Dermis microvascular lymphatic vessel endothelial cell (primary cell): ENCODE results near the gene PTPRR. TPM values are rescaled to one million over a fixed set of nuclear protein-coding genes. Genes with fewer than 3 reads are reported as not detected.
"Not testable (repeated sequence)": the region's sequence is repeated elsewhere in the genome, so short reads cannot be mapped to it uniquely, and the experiment has no call there.

Source experiments
- DNase-seq, 2 donors: peaks; one replicate each; pipeline versions ENCODE4 v3.0.0 to v3.0.0-alpha.2; 2010; ENCODE audit warnings: low read depth in 2 of 2
- total RNA-seq: library from RNA; depleted of rRNA; stranded (reverse); fragments of >200 nt; gene quantifications from 2 replicates; pipeline ENCODE4 v1.2.1, GENCODE V29; 2014

The PTPRR gene
- total RNA-seq, 1 donor from 2014 or later, result under 0.01 TPM

DNA sequence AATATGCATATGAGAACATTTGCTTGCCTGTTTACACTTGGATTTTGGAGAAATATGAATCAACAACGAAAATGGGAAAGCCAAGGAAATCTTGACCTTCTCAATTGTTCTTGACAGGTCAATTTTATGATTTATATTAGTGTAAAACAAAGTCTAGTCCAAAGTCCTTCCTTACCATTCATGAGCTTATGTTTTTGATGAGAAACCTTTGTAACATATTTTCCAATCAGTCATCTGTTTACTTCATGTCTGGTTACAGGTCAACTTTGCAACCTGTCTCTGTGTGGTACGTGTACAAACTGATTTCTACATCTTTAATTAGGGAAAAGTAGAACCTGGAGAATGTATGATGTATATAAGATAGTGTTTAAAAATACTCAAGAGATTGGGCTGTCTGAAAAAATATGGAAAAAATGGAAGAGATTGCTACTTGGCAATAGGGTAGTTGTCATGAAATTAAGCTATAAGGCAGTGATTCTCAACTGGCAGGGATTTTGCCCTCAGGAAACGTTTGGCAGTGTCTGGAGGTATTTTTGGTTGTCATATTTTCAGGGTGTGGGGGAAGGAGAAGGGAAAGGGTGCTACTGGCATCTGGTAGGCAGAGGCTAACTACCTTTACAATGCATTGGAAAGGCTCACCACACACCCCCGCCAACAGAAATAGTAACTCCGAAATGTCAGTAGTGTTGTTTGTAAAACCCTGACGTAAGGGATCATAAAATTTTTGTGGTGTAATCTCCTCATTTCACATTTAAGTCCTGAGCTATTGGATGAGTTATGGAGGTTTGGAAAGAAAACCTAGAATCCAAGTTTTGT lies 172.9 kb downstream of the PTPRR start:
- no peak for DNase-seq

DNA sequence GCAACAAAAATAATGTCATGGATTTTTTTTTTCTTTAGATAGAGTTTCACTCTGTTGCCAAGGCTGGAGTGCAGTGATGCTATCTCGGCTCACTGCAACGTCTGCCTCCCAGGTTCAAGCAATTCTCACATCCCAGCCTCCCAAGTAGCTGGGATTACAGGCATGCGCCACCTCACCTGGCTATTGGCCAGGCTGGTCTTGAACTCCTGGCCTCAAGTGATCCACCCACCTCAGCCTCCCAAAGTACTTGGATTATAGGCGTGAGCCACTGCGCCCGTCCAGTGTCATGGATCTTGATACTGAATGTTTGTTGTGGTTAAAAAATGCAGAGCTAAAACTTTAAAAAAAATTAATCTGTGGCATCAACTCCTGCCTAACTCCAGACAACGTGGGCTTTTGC lies 175.5 kb downstream of the PTPRR start:
- no peak for DNase-seq

GRCh38 chr12:70744178-70744577 lies 176.4 kb downstream of the PTPRR start:
- no peak for DNase-seq

DNA sequence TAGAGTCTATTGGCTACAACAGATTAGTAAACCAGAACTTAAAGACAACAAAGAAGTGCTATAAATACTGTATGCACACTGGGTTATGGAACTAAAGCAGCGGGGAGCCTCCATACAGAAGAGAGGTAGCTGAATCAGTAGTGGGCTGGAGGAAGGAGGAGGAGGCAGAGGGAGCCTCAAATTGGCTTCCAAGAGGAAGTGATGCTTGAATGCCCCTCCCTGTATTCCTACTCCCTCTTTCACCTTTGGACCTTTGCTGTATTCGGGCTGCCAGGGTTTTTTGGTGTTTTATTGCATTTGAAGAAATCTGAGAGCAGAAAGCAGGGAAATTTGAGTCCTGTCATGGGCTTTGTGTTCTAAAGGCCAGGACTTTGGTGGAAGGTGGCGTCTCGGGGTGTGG lies 179.3 kb downstream of the PTPRR start:
- no peak for DNase-seq

DNA sequence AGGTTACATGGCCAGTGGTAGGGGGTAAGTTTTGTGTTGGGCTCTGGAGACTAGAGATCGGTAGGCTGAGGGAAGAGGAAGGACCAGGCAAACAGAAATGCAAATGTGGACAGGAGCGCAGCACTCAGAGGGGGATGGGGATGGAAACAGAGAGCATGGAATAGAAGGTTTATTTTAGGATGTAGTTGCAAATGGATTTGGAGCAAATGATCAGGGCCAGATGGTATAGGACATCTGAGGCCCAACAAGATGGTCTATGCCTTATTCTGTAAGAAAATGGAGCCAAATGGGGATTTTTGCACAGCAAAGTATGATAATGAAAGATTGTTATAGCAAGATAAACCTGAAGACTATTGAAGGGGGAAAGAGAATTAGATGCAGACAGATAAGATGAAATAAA lies 180.8 kb downstream of the PTPRR start:
- DNase-seq, result no peak

DNA sequence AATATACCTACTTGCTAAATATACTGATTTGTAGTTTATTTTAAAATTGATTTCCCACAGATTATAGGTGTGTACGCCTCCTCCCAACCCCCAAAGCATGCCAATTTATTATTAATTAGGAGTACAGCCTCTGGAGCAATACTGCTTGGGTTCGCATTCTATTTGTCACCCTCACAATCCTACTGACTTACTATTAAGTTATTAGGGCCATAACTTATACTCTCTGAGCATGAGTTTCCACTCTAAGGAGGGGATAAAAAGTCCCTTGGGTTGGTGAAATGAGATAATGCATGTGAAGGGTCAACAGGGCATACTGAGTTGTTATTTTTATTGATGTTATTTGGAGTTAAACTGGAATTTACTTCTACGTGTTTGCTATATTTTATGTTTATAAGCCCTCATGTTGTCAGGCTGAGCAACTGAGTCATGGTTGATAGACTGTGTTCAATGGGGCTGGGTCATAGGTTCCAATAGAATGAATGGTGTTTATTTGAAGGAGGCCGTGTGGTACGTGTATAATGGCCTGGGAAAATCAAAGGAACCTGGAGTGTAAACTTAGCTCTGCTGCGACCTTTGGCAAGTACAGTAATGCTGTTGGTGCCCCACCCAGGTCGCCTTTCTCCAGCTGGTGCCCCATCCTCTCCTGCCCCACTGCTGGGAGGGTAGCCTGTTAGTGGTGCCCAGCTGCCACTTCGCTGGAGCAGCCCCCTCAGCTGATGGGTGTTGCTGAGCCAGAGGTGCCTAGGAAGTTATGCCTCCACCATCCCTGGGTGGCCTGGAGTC lies 184.0 kb downstream of the PTPRR start:
- DNase-seq, result no peak

DNA sequence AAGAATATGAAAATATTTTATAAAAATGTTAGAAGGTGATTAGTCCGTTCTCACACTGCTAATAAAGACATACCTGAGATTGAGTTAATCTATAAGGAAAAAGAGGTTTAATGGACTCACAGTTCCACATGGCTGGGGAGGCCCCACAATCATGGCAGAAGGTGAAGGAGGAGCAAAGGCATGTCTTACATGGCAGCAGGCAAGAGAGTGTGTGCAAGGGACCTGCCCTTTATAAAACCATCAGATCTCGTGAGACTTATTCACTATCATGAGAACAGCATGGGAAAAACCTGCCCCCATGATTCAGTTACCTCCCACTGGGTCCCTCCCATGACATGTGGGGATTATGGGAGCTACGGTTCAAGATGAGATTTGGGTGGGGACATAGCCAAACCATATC lies 185.3 kb downstream of the PTPRR start:
- DNase-seq, result not testable (repeated sequence)

- peak; percentile 65 to 75 for DNase-seq
Measured at GRCh38 chr12:70733385-70733784, 187.2 kb downstream of the PTPRR start.

DNA sequence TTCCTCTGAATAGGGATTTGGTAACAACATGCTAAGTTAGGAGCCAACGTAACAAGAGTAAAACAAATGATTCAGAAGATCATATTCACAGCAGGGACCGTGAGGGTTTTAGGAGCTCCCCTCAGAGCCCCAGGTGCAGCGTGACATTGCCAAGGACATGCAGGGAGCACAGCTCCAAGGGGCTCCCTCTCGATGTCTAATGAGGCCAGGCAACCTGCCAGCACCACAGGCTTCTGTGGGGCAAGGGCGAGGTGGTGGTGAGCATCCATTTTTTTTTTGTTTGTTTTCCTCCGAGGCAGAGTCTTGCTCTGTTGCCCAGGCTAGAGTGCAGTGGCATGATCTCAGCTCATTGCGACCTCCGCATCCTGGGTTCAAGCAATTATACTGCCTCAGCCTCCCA lies 188.3 kb downstream of the PTPRR start:
- DNase-seq, result no peak

DNA sequence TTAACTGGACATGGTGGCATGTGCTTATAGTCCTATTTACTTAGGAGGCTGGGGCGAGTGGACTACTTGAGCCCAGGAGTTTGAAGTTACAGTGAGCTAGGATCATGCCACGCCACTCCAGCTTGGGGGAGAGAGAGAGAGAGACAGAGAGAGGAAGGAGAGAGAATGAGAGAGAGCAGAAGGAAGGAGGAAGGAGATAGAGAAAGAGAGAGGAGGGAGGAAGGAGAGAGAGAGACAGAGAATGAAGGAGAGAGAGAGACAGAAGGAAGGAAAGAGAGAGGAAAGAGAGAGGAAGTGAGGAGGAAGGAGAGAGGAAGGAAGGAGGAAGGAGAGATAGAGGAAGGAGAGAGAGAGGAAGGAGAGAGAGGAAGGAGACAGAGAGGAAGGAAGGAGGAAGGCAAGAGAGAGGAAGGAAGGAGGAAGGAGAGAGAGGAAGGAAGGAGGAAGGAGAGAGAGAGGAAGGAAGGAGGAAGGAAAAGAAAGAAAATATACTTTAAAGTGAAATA lies 189.8 kb downstream of the PTPRR start:
- DNase-seq, result no peak

DNA sequence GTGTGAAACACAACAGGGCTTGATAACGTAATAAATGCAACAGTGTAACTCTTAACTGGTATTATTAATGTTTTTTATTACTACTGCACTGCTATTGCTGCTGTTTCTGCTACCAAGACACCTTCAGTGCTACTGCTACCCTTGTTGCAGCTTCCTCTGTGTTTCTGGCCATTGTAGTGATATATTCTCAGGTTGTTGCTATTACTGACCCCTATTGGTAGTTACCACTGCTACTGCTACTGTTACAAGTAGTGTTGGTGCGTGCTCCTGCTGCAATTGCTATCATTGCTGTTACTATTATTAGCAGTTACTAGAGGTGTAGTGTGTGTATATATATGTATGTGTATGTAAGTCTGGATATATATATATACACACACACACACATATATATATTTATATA lies 196.1 kb downstream of the PTPRR start:
- peak; percentile 16 to 62 for DNase-seq

GRCh38 chr12:70722584-70723343 lies 197.8 kb downstream of the PTPRR start:
- peak; percentile 65 to 93 for DNase-seq

DNA sequence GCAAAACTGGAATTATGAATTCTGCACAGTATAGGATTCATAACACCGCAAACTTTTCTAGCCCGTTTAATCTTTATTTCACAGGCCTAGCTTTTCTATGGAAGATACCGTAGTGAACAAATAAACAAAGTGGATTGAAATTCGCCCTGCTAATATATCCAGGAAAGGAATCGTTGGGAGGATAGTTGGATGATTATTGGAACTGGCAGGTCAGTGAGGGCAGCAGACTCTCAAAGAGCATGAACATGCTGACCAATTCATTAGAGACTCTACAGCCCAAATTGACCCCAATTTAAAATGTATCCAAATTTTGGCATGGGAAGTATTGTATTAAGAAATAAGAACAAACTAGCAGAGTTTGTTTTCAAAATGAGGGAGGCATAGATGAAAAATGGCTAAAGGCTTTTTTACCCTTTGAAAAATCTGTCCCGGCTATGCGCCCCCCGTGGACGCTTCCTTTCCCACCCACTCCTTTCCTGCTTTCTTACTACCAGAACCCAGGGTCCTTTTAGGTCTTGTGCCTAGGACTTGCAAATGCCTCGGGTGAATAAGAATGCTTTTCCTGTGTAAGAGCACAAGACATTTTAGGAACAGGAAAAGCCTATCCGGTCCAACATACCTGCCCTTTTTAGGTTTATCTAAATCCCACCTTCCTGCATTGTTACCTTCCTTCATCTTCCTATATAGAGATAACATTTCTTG lies 198.7 kb downstream of the PTPRR start:
- DNase-seq, result peak in 1 of 2 donors; percentile 33

GRCh38 chr12:70721216-70721615 lies 199.3 kb downstream of the PTPRR start:
- no peak for DNase-seq

DNA sequence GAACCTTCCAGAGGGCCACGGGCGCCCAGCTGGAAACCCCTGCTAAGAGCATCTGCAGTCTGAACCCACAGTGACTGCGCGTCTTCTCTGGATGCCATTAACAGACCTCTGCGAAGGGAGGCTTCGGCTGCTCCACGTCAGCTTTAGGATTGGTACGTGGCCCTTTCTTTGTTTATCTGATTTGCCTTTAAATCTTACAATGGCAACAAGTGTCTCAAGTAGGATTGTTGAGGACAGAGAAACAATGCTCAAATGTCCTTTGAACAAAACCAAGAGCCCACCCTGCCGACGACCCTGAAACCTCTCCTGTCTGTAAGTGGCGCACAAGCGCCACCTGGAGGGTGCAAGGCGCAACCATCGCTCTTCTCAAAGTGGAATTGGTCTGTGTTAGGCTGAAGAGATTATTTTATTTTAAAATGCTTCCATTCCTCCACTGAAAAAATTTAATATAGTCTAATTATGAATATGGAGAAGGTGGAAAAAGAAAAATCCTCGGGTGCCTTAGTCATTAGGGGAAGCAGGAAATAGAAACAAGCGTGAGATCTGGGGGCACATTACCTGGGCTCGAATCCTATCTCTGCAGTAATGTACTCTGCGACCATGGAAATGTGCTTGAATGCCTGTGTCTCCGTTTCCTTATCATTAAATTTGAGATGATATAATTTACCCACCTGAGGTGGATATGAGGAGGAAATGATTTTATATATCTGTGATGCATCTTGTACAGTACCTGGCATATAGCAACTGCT lies 200.7 kb downstream of the PTPRR start:
- DNase-seq, result peak; percentile 41 to 66

DNA sequence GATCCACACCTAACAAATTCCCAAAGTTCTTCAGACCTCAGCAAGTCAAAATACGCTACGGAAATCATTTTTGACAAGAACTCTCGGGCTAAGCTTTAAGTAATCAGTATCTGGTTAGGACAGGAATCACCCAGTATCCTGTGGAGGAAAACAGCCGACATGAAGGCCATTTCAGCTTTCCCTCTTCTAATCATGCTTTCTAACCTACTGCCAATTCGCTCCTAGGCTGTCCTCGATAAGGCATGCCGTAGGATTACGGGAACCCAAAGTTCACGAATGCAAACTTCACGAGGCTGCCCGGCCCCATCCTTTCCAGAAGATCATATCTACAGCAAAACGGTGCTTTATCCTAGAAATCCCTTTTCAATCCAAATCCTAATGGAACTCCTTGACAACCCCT lies 201.5 kb downstream of the PTPRR start:
- peak in 1 of 2 donors; percentile 40 for DNase-seq

DNA sequence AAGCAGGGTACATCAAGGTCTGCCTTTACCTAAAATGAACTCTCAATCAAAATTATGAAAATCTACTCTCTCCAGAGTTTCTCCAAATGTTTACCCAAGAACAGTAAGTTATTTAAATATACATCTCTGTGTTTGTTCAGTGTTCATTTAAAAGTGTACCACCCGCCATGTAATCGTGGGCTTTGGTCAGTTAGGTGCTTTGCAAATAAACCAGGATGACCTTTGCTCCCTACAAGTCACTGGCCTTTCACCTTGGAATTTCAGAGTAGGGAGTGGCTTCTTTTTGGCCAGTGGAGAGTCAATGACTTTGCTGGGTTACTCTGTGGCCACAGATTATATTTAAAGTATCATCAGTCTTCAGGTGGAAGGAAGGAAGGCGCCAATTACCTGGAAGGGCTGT lies 208.7 kb downstream of the PTPRR start:
- no peak for DNase-seq

DNA sequence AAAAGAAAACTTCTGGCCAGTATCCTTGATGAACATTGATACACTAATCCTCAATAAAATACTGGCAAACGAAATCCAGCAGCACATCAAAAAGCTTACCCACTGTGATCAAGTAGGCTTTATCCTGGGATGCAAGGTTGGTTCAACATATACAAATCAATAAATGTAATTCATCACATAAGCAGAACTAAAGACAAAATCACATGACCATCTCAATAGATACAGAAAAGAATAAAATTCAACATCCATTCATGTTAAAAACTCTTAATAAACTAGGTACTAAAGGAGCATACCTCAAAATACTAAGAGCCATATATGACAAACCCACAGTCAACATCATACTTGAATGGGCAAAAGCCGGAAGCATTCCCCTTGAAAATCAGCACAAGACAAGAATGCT lies 211.5 kb downstream of the PTPRR start:
- no peak for DNase-seq

DNA sequence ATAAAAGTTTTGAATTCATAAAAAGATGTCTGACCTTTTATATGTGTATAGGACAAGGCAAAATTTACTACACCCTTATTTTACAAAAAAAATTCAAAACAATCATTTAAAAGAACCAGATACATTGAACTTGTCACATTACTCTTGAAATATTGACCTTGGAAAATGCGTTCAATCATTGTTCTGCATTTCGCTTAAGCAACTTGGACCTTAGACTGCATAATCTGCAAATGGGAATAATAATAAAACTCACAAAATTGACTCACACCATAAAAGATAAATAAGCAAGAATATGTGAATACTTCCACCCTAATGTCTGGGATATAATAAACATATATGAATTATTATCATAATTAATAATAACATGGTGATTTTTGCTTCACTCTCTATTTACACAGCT lies 213.9 kb downstream of the PTPRR start:
- DNase-seq, result no peak

DNA sequence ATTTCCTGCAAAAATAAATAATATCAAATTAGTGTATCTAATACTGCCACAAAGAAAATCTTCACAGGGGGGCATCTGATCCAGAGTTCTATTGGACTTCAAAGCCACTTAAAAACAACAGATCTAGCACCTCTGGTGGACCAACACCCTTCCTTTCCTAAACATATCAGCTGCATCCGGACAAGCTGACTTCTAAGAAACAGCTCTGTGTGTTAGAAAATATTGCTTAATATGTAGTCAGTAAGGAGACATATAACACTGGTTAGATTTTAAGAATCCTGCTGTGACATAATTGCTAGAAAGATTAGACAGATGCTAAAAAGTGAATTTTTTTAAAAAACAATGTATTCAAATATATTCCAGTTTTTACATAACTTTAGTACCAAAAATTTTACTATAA lies 222.2 kb downstream of the PTPRR start:
- peak in 1 of 2 donors; percentile 26 for DNase-seq
